AG08396 (cell line): ENCODE results near the gene LIFR.

Experiments
- DNase-seq: peaks from one replicate; pipeline ENCODE4 v3.0.0; 2012; ENCODE audit warnings: low spot score, mixed read lengths

LIFR gene

GRCh38 chr5:38548064-38548759 lies 8.2 kb downstream of the LIFR start:
- no peak for DNase-seq

- DNase-seq, result no peak
These were observed 9.2 kb downstream of the LIFR start for GRCh38 chr5:38547257-38547656.

DNA sequence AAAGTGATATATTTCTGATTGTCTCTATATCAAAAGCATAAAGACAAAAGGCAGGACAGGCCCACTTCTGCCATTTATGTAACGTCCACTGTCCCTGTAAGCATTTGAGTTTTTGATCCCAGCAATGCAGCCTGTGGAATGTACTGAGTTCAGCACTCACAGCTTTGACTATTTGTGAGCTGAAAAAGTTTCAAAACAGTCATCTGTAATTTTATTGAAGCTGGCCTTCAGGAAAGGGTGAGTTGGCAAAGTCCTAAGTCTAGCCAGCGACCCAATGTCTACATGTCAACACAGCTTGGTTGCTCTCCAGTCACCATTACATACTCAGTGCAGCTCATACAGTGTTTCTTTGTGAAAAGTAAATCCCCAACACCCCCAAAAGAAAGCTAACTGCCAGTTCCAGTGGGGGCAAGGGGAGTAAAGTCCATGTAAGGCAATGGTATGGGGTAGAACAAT lies 9.7 kb downstream of the LIFR start:
- no peak for DNase-seq

- no peak for DNase-seq
These were observed 12.6 kb downstream of the LIFR start for GRCh38 chr5:38543886-38544285.

GRCh38 chr5:38543074-38543473 lies 13.4 kb downstream of the LIFR start:
- no peak for DNase-seq

- no peak for DNase-seq
These were observed 15.2 kb downstream of the LIFR start for GRCh38 chr5:38541174-38541725.

- no peak for DNase-seq
These were observed 16.1 kb downstream of the LIFR start for GRCh38 chr5:38540314-38540713.

DNA sequence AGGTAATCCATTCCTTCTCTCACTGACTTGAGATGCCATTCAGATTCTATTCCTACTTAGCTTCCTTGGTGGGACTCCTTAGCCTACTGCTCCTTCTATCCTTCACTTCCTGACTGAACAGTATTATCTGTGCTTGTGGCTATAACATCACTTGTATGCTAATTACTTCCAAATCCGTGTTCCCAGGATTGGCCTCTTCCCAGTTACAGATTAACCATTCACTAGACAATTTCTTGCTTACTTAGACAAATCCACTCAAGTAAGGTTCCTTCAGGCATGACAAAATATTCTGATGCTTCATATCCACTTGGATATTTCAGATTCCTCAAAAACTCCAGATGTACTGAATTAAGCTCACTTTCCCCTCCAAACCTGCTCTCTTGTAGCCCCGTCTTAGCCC lies 18.3 kb downstream of the LIFR start:
- DNase-seq, result no peak

DNA sequence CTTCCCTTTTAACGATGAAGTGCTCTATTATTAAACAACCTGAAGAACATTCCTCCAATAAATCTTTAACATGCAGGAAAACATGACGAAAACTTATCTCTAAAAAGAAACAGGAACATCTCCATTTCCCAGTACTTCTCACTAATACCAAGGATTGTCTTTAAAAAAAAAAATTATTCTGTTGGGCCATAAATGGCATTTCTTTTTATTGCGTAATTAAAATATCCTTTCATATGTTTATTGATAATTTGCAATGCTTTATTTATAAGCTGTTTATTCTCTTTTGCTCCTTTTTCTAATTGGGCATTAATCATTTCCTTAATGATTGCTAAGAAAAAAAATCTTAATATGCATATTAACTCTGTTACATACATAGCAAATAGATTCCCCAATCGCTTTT lies 18.9 kb downstream of the LIFR start:
- DNase-seq, result no peak

- no peak for DNase-seq
These were observed 19.5 kb downstream of the LIFR start for GRCh38 chr5:38536968-38537367.

DNA sequence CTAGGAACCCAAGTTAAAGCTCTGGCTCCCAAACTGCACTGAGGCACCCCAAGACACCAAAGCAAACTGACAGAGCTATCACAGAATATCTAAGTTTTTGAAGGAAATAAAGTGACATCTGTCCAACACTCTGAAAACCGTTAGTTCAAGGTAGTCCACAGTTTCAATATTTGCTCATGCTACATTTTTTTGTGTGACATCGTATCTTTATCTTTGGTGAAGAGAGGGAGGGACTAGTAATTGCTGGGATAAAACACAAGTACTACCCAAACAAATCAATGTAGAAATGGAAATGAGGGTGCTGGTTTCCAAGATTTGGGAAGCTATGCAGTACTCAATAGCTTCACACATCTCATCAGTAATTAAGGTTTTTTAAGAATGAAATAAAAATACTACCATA lies 20.6 kb downstream of the LIFR start:
- no peak for DNase-seq

GRCh38 chr5:38535248-38535750 lies 21.1 kb downstream of the LIFR start:
- DNase-seq, result no peak

DNA sequence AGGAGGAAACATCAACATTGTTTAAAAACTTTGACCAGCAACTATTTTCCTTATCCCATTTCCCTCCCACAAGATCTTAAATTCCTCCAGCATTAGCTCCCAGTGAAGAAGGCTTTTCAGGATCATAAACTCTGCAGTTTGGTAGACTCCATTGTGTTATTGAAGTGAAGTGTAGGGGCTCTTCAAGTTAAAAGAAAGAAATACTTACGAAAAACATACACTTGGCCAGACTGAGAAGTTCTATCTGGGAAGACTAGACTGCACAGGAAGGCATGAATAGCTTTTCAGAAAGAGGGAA lies 22.3 kb downstream of the LIFR start:
- no peak for DNase-seq

DNA sequence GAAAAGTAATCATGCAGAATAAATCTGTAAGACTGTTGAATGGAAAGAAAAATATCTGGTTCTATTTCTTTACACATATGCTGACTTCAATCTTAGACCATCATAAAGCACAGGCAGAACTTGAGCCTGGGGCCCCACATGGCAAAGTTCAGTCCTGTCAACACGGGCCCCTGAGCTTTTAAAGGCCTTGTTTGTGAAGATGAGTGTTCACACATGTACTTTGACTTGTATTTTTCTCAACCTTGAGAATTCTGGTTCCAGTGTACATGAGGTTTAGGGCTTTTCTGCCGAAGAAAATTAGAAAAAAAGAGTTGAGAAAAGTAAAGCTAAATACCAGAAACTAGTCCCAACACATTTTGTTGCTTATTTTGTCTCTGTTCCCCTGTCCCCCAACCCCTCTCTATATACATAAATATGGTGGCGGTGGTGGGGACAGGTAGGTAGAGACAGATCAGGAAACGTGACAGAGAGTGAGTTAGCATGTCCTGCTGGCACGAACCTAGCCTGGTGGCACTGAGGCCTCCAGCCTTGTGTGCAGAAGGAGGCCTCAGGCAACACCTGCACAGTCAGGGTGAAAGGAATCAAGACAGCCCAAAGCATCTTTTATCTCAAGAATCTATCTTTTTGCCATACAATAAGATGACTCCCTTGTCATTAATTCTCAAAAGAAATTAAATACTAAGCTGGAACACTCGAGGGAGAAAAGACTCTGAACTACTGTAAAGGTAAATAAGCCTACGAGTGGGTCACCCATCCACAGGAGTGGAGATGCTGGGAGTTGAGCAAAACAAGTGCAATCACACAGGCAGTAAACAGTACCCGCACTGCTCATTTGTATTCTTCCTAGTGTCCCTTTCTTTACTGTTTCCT lies 22.9 kb downstream of the LIFR start:
- no peak for DNase-seq

DNA sequence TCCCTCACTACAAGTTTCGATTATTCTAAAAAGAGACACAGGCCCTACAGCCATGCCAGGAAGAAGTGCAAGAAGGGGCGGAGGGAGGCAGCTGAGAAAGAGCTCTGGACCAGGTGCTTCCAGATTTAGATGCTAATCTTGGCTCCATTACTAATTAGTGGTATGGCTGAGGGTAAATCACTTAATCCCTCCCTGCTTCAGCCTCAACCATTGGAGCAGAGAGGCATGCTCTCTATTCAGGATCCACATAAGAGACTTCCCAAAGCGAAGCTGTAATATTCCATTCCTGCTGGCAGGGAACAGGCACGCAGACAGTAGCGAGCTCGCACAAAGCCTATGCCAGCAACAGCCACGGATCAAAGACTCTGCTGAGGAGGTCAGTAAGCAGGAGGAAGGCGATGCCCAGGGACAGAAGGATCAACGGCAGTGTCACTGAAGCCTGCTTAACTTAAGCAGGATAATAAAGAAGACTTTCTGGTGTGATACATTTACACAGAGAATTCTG lies 24.2 kb downstream of the LIFR start:
- no peak for DNase-seq

- DNase-seq, result no peak
These were observed 24.9 kb downstream of the LIFR start for GRCh38 chr5:38531518-38531917.

DNA sequence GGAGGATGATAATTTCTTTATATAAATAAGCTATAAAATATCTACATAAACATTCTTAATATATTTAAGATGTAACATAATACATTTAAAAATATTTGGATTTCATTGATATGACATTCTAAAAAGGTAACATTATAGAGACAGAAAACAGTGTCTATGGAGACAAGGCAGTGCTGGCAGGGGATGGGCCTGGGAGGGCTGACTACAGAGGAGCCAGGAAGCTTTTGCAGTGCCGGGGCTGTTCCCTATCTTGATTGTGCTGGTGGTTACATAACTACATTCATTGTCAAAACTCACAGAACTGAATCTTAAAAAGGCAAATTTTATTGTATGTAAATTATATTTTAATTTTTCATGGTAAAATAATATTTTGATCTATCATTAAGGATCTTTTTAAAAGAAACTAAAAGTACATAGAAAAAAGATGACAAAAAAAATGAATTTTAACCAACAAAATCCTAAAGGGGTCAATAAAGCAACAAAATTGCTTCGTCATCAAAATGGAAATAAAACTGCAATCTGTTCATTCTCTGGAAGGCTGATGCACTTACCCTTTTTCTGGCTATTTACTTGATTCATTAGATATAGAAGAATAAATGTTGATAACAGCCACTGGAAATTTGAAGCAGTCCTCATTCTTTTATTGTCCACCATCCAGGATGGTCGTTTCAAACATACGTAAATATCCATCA lies 26.3 kb downstream of the LIFR start:
- DNase-seq, result no peak

DNA sequence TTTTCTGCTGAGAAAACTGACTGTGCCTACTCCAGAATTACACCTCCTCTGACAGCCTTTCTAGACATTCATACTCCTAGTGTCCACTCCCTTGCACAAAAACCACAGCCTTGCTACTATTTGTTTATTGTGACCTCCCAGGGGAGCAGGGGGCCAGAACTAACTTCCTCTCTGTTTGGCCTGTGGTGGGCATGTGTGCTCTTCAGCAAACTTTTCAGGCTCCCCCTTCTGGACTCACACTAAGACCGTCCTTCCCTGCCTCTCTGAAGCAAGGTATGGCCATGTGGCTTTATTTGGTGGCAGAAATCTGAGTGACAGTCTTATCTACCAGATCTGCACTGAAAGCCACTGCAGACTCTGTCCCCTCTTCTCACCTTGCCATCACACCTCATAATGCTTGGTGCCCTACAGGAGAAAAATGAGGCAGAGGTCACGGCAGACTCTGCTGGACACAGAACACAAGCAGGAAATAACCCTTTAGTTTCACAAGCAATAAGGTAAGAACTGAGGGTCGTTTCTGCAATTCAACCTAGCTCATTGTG lies 28.2 kb downstream of the LIFR start:
- DNase-seq, result no peak

DNA sequence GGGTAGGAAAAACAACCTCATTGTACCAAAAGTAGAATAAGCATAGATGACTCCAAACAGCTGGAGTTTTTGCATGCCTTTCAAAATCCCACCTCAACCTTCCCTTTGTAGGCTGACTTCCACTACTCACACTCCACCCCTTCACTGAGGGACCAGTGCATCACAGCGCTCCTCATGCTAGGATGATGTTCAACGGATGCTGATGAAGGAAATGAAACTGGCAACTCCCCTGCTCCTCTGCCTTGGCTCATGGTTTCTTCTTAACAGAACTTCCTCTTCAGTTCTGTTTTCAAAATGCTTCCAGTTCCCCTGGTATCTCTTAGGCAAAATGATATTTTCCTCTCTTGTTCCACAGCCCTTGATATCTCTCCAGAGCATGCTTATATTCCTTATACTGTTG lies 29.0 kb downstream of the LIFR start:
- no peak for DNase-seq

- no peak for DNase-seq
These were observed 32.4 kb downstream of the LIFR start for GRCh38 chr5:38524022-38524421.

- no peak for DNase-seq
These were observed 37.0 kb downstream of the LIFR start for GRCh38 chr5:38519476-38519875.

DNA sequence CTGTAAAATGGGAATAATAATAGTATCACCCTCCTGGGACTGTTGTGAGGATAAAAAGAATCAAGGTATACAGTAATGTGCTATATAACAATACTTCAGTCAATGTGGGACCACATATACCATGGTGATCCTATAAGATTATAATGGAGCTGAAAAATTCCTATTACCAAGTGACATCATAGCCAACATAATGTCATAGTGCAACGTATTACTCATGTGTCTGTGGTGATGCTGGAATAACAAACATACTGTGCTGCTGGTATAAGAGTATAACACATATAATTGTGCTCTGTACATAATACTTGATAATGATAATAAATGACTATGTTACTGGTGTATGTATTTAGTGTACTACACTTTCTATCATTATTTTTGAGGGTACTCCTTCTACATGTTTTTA lies 38.1 kb downstream of the LIFR start:
- no peak for DNase-seq
